HepG2 (cell line): ENCODE data around the gene SLU7. TPM values are rescaled to one million over a fixed set of nuclear protein-coding genes. Genes with fewer than 3 reads are reported as not detected.

ENCODE experiments used
- ATRX ChIP-seq: sonication (generic); formaldehyde crosslinking; IDR thresholded peaks from 2 replicates; pipeline ENCODE4 v1.4.0; 2020; ENCODE audit warnings: missing genetic modification reagents, borderline replicate concordance
- CCDC6 ChIP-seq: sonication (generic); formaldehyde crosslinking; IDR thresholded peaks from 2 replicates; pipeline ENCODE4 v1.8.1; 2022; ENCODE audit warnings: mild to moderate bottlenecking, missing genetic modification reagents, moderate library complexity
- CEBPZ ChIP-seq: IDR thresholded peaks from 2 replicates; pipeline ENCODE4 v1.6.1; 2012; ENCODE audit warnings: low read length, improper control_type of control experiment
- FOXA1 ChIP-seq, 2 experiments: fragments of 450-650 bp in 1 of 2; sonication (generic) in 1 of 2; formaldehyde crosslinking in 1 of 2; IDR thresholded peaks; 2 replicates each; pipeline versions ENCODE4 v1.4.0 to v1.6.1; 2016 to 2020; ENCODE audit warnings: missing genetic modification reagents in 1 of 2
- HNF1B ChIP-seq: sonication (generic); formaldehyde crosslinking; IDR thresholded peaks from 2 replicates; pipeline ENCODE4 v1.5.1; 2020; ENCODE audit warnings: mild to moderate bottlenecking, moderate library complexity, missing genetic modification reagents
- KMT2B ChIP-seq: IDR thresholded peaks from 2 replicates; pipeline ENCODE4 v1.6.1; 2016; ENCODE audit warnings: missing genetic modification reagents, missing compliant biosample characterization
- MEIS1 ChIP-seq: sonication (generic); formaldehyde crosslinking; IDR thresholded peaks from 2 replicates; pipeline ENCODE4 v1.9.0; 2021; ENCODE audit warnings: mild to moderate bottlenecking, missing genetic modification reagents, moderate library complexity, borderline replicate concordance
- MIER3 ChIP-seq: IDR thresholded peaks from 2 replicates; pipeline ENCODE4 v1.6.1; 2016; ENCODE audit warnings: missing compliant biosample characterization, borderline replicate concordance
- RAD21 ChIP-seq: fragments of 450-650 bp; formaldehyde crosslinking; IDR thresholded peaks from 2 replicates; pipeline ENCODE4 v1.5.0; 2020; ENCODE audit warnings: mild to moderate bottlenecking
- RXRB ChIP-seq: IDR thresholded peaks from 2 replicates; pipeline ENCODE4 v1.6.1; 2016; ENCODE audit warnings: borderline replicate concordance, missing genetic modification reagents, missing compliant biosample characterization
- SMYD3 ChIP-seq: sonication (generic); formaldehyde crosslinking; IDR thresholded peaks from 2 replicates; pipeline ENCODE4 v1.8.1; 2023; ENCODE audit warnings: mild to moderate bottlenecking, missing genetic modification reagents
- SRY ChIP-seq: sonication (generic); formaldehyde crosslinking; IDR thresholded peaks from 2 replicates; pipeline ENCODE4 v1.8.0; 2022; ENCODE audit warnings: mild to moderate bottlenecking, missing genetic modification reagents
- TFE3 ChIP-seq: IDR thresholded peaks from 2 replicates; pipeline ENCODE4 v1.6.1; 2016
- ZFX ChIP-seq: sonication (generic); formaldehyde crosslinking; IDR thresholded peaks from 2 replicates; pipeline ENCODE4 v1.4.0; 2020; ENCODE audit warnings: mild to moderate bottlenecking, low read depth, missing genetic modification reagents, moderate library complexity
- ZNF17 ChIP-seq: sonication (generic); formaldehyde crosslinking; IDR thresholded peaks from 2 replicates; pipeline ENCODE4 v1.5.0; 2020; ENCODE audit warnings: mild to moderate bottlenecking, missing genetic modification reagents
- ZNF225 ChIP-seq: sonication (generic); formaldehyde crosslinking; IDR thresholded peaks from 2 replicates; pipeline ENCODE4 v1.4.0; 2020; ENCODE audit warnings: mild to moderate bottlenecking, missing genetic modification reagents
- ZNF367 ChIP-seq: sonication (generic); formaldehyde crosslinking; IDR thresholded peaks from 2 replicates; pipeline ENCODE4 v1.4.0; 2020; ENCODE audit warnings: missing genetic modification reagents, borderline replicate concordance
- ZNF547 ChIP-seq: sonication (generic); formaldehyde crosslinking; IDR thresholded peaks from 2 replicates; pipeline ENCODE4 v1.5.1; 2020; ENCODE audit warnings: mild to moderate bottlenecking, missing genetic modification reagents
- ZNF629 ChIP-seq: sonication (generic); formaldehyde crosslinking; conservative IDR thresholded peaks from 2 replicates; pipeline ENCODE4 v1.5.0; 2020; ENCODE audit warnings: missing genetic modification reagents
- ZNF660 ChIP-seq: sonication (generic); formaldehyde crosslinking; IDR thresholded peaks from 2 replicates; pipeline ENCODE4 v1.5.1; 2020; ENCODE audit warnings: mild to moderate bottlenecking, low read depth, missing genetic modification reagents, borderline replicate concordance
- ZNF746 ChIP-seq: sonication (generic); formaldehyde crosslinking; IDR thresholded peaks from 2 replicates; pipeline ENCODE4 v1.8.0; 2022; ENCODE audit warnings: mild to moderate bottlenecking, missing genetic modification reagents
- ZNF766 ChIP-seq: sonication (generic); formaldehyde crosslinking; IDR thresholded peaks from 2 replicates; pipeline ENCODE4 v1.5.0; 2020; ENCODE audit warnings: missing genetic modification reagents, borderline replicate concordance
- ZNF781 ChIP-seq: sonication (generic); formaldehyde crosslinking; IDR thresholded peaks from 2 replicates; pipeline ENCODE4 v1.5.1; 2020; ENCODE audit warnings: borderline replicate concordance, mild to moderate bottlenecking, missing genetic modification reagents; ENCODE audit errors: not compliant biosample characterization
- ZNF841 ChIP-seq: sonication (generic); formaldehyde crosslinking; IDR thresholded peaks from 2 replicates; pipeline ENCODE4 v1.8.1; 2023; ENCODE audit warnings: missing genetic modification reagents, borderline replicate concordance
- polyA plus RNA-seq, 8 experiments: library from polyadenylated mRNA; depleted of rRNA in 3 of 8; stranded (reverse) in 7 of 8; unstranded in 1 of 8; fragments of >200 nt; fragmentation: Illumina TruSeq in 4 of 8; extraction: Trizol in 4 of 8; gene quantifications; 2 replicates each; pipeline versions ENCODE4 v1.2.1 to v1.2.3, GENCODE V29; 2011 to 2016; ENCODE audit warnings: low read depth in 4 of 8, missing spikeins in 1 of 8, mixed read lengths in 1 of 8; ENCODE audit not compliant: insufficient read depth in 1 of 8
- total RNA-seq, 5 experiments: library from RNA; depleted of rRNA; stranded (reverse); fragments of >200 nt; fragmentation: Illumina TruSeq; extraction: Trizol; gene quantifications; 2 replicates each; pipeline ENCODE4 v1.2.3, GENCODE V29; 2016; ENCODE audit warnings: low read depth in 1 of 5

Gene SLU7
- total and polyA plus RNA-seq, 2 of the 13 experiments (the other 11 are each of a cell fraction or from before 2014, with no cell fraction given) = 24.0 to 39.2 TPM

- TF ChIP-seq ZNF660 (CRISPR knock-in tag) = no peak
- no peak for TF ChIP-seq ZNF17 (CRISPR knock-in tag)
- no peak for TF ChIP-seq ZNF841 (CRISPR knock-in tag)
- no peak for TF ChIP-seq ZNF629 (CRISPR knock-in tag)
- peak; percentile 70 for TF ChIP-seq RXRB (CRISPR knock-in tag)
- TF ChIP-seq MIER3 = no peak
- TF ChIP-seq CEBPZ = no peak
- TF ChIP-seq ZNF367 (CRISPR knock-in tag) = peak; percentile 77; the same call in 1 of the 2 replicates
- TF ChIP-seq ZFX (CRISPR knock-in tag) = peak; percentile 90
- TF ChIP-seq TFE3 (CRISPR knock-in tag) = peak; percentile 81
- TF ChIP-seq ZNF766 (CRISPR knock-in tag) = peak; percentile 63
- peak; percentile 21; the same call in 1 of the 2 replicates for TF ChIP-seq RAD21
- TF ChIP-seq SRY = peak; percentile 92; the same call in 1 of the 2 replicates
- TF ChIP-seq MEIS1 (CRISPR knock-in tag) = 0 out of 2 replicates have a peak, but pooled peaks have one; percentile 23
- TF ChIP-seq CCDC6 (CRISPR knock-in tag) = no peak
- TF ChIP-seq ZNF547 (CRISPR knock-in tag) = peak; percentile 80; the same call in 1 of the 2 replicates
- 0 out of 2 replicates have a peak, but pooled peaks have one; percentile 70 for TF ChIP-seq KMT2B (CRISPR knock-in tag)
- no peak for TF ChIP-seq ZNF746
- peak; percentile 70; the same call in 1 of the 2 replicates for TF ChIP-seq ZNF225 (CRISPR knock-in tag)
- no peak for TF ChIP-seq ATRX (CRISPR knock-in tag)
- TF ChIP-seq HNF1B (CRISPR knock-in tag) = peak; percentile 92; the same call in 1 of the 2 replicates
- 0 out of 2 replicates have a peak, but pooled peaks have one; percentile 9 for TF ChIP-seq SMYD3 (CRISPR knock-in tag)
- TF ChIP-seq ZNF781 (CRISPR knock-in tag) = peak; percentile 74
- TF ChIP-seq FOXA1 (IDR thresholded peaks at IDR 0.05) = no peak
- TF ChIP-seq FOXA1 (CRISPR knock-in tag; IDR thresholded peaks at IDR 0.05) = peak; percentile 63
Measured at GRCh38 chr5:160467555-160468362, 48.9 kb upstream of the SLU7 start (continued).
